ENCODE data around the gene NT5C2.
"Not testable (repeated sequence)": the region's sequence is repeated elsewhere in the genome, so short reads cannot be mapped to it uniquely, and the experiment has no call there.

- TF ChIP-seq CTCF (conservative IDR thresholded peaks at IDR 0.05 in 1 of 2, IDR thresholded peaks at IDR 0.05 in 1 of 2; ENCODE audit: low read depth in 1 of 2, low read length in 2 of 2); EZH2 (IDR thresholded peaks at IDR 0.05; ENCODE audit: low read length, missing control alignments): not testable (repeated sequence)
Observed at GRCh38 chr10:103207643-103208042, 14.6 kb upstream of the NT5C2 start.

Data from fibroblast of lung (primary cell).